Subcutaneous adipose tissue (tissue), 4 donors: ENCODE measurements around the gene NOXO1. TPM values are rescaled to one million over a fixed set of nuclear protein-coding genes. Genes with fewer than 3 reads are reported as not detected.

Experiments used
- CTCF ChIP-seq: fragments of 450-650 bp; IDR thresholded peaks from one replicate; pipeline ENCODE4 v1.5.1; 2016; ENCODE audit warnings: low read depth, mild to moderate bottlenecking, control low read depth, antibody characterized with exemption, moderate library complexity
- total RNA-seq, 4 donors: library from RNA; depleted of rRNA; stranded (reverse); fragments of >200 nt; gene quantifications; one replicate each; pipeline ENCODE4 v1.1.0, GENCODE V29; 2016

NOXO1 gene
- total RNA-seq, 4 donors from 2014 or later, result not detected

DNA sequence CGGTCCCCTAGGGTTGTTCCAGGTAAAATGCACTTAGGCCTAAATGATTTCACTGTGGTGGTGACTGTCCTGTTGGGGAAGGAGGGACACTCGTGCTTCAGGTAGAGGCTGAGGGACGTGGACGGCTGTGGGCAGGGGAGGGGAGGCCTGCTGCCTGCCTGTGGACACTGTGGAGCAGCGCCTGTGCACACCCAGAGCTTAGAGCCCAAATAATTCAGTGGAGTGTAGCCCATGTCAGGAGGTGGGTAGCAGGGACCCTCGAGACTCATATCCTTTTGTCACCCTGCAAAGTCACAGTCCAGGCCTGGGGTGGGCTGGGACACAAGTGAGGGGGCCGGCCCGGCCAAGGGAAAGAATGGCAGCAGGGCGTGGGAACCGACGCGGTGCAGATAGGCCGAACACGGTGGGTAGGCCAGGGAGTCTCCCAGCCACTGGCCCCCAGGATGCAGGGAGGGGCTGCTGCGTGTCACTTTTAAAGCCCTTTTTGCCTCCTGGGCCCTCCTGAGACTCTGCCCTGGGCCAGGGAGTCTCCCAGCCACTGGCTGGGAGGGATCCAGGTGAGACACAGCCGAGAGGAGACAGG lies 44.7 kb upstream of the NOXO1 start:
- TF ChIP-seq CTCF, result no peak

DNA sequence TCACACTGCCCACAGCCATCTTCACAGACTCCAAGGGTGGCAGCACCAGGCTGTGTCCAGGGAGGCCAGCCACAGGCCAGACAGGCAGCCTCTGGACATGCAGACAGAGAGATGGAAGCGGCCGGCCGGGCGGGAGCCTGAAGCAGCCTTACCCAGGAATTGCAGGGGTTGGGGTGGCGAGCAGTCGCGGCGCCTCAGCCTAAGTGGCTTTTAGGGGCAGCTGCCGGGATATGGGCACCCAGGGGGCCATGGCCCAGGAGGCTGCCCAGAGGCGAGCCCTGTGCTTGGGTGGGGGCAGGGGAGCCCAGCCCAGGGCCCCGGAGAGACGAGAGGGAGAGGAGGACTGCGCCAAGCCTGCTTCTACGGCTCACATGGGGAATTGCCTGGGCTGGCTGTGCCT lies 44.0 kb upstream of the NOXO1 start:
- no peak for TF ChIP-seq CTCF

- TF ChIP-seq CTCF, result no peak
Observed at GRCh38 chr16:2024032-2024420, 42.8 kb upstream of the NOXO1 start.

DNA sequence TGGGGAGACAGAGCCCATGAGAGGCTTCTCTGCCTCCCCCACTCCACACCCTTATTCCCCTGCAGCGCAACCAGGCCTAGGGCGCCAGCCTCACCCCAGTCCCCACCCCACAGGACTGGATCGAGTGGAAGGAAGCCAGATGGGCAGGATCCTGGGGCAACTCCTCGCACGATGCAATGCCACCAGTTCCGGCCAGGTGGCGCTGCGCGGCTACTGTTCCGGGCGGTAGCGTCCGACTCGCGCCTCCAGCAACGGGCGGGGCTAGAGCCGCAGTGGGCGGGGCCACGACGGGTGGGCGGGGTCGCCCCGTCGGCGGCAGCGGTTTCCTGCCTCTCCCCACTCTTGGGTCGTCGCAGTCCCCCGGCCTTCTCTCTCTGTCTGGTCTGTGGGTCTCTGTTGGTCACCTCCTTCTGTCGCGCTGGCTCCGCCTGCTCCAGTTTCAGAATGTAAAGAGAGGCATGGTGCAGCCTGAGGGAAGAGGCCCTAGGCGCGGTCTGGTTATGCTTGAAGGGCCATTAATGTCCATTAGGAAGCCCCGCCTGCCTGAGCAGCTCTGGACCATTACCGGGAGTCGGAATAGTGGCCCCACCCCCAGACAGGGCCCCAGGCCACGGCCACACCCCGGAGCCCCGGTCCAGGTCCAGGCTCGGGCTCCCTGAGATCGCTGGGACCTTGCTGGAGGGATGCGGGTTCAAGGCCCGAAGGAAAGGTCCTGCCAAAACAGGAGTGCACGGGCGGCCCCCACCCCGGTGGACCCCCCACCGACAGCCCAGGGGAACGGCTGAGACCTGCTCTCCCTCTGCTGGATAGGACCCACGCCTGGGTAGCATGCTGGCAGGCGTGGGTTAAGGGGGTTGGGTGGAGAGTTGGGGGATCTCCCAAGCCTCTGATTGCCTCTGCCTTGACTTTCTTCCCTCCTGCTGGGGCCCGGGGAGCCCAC lies 42.1 kb upstream of the NOXO1 start:
- no peak for TF ChIP-seq CTCF

GRCh38 chr16:2022723-2023091 lies 41.4 kb upstream of the NOXO1 start:
- TF ChIP-seq CTCF, result no peak

GRCh38 chr16:2019921-2020831 lies 38.9 kb upstream of the NOXO1 start:
- no peak for TF ChIP-seq CTCF

DNA sequence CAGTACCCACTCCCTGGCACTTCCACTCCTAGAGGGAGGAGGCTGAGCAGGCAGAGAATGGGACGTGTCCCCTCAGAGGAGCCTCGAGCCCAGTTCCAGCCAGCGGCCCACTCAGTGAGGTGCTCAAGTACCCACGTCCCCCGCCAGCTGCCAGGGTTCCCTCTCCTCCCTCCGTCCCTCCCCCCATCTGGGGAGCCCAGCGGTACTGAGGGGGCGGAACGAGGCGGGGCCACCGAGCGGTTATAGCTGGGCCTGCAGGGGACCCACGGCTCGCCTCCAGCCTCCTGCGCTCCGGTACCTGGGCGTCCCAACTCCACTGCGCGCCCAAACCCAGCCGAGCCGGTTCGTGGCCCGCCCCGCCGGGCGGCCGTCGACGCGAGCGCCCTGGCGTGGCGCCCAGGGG lies 38.2 kb upstream of the NOXO1 start, which contains the start of gene NPW:
TSS of gene NPW (plus strand) at position 268 of the 403 bp plus-strand sequence.
- TF ChIP-seq CTCF, result no peak
